GM19395 (cell line): ENCODE measurements around the gene NRG3.

Experiments
- ATAC-seq: cut with Tn5 transposase; IDR thresholded peaks from one replicate; pipeline ENCODE4 v1.9.1; 2021; ENCODE audit warnings: mild to moderate bottlenecking, moderate library complexity; ENCODE audit not compliant: unreplicated experiment

The NRG3 gene

GRCh38 chr10:81874875-81875466 is at the start of gene NRG3:
Gene NRG3, plus strand, starts transcription at chr10:81875194.
- ATAC-seq, result no peak

GRCh38 chr10:81828251-81828650 is 46.7 kb upstream of the NRG3 start:
- ATAC-seq, result no peak

- no peak for ATAC-seq
Measured at GRCh38 chr10:81831060-81831459, 43.9 kb upstream of the NRG3 start.

- ATAC-seq, result no peak
Measured at GRCh38 chr10:81838950-81839349, 36.0 kb upstream of the NRG3 start.

- no peak for ATAC-seq
Measured at GRCh38 chr10:81843042-81843441, 32.0 kb upstream of the NRG3 start.

- ATAC-seq, result no peak
Measured at GRCh38 chr10:81847675-81848074, 27.3 kb upstream of the NRG3 start.

- no peak for ATAC-seq
Measured at GRCh38 chr10:81848514-81848913, 26.5 kb upstream of the NRG3 start.

GRCh38 chr10:81848931-81849330 is 26.1 kb upstream of the NRG3 start:
- ATAC-seq, result no peak

GRCh38 chr10:81862596-81862995 is 12.4 kb upstream of the NRG3 start:
- ATAC-seq, result no peak

- no peak for ATAC-seq
Measured at GRCh38 chr10:81863771-81864170, 11.2 kb upstream of the NRG3 start.

GRCh38 chr10:81865581-81865980 is 9.4 kb upstream of the NRG3 start:
- no peak for ATAC-seq

- peak; percentile 98 for ATAC-seq
Measured at GRCh38 chr10:81866753-81867152, 8.2 kb upstream of the NRG3 start.

- ATAC-seq, result no peak
Measured at GRCh38 chr10:81870472-81870871, 4.5 kb upstream of the NRG3 start.

GRCh38 chr10:81871558-81871957 is 3.4 kb upstream of the NRG3 start:
- no peak for ATAC-seq

GRCh38 chr10:81872206-81872862 is 2.7 kb upstream of the NRG3 start:
- no peak for ATAC-seq

GRCh38 chr10:81873231-81873931 is 1.6 kb upstream of the NRG3 start:
- ATAC-seq, result no peak

- ATAC-seq, result no peak
Measured at GRCh38 chr10:81873932-81874816, 820 bp upstream of the NRG3 start.

- ATAC-seq, result no peak
Measured at GRCh38 chr10:81875467-81876252, 666 bp downstream of the NRG3 start.

- ATAC-seq, result no peak
Measured at GRCh38 chr10:81876253-81877077, 1.5 kb downstream of the NRG3 start.

- no peak for ATAC-seq
Measured at GRCh38 chr10:81877596-81877995, 2.6 kb downstream of the NRG3 start.
